AG09309 (cell line): Measurements from ENCODE around the gene GASK1A.

ENCODE experiments used
- DNase-seq: peaks from one replicate; pipeline ENCODE4 v3.0.0-alpha.2; 2010; ENCODE audit warnings: low read depth
- H3K4me3 ChIP-seq: 2 replicates; pipeline ENCODE4 v1.5.1; 2011; ENCODE audit warnings: mild to moderate bottlenecking, low read depth, low read length, moderate library complexity; ENCODE audit not compliant: control insufficient read depth
- CTCF ChIP-seq: IDR thresholded peaks from 2 replicates; pipeline ENCODE4 v1.5.1; 2011; ENCODE audit warnings: mild to moderate bottlenecking, low read depth, low read length, inconsistent platforms; ENCODE audit not compliant: insufficient read depth, control insufficient read depth; ENCODE audit errors: missing control alignments

The GASK1A gene

GRCh38 chr3:43048470-43048869, 69.4 kb downstream of the GASK1A start:
- no peak for TF ChIP-seq CTCF
- no peak for DNase-seq
- H3K4me3 ChIP-seq, result no peak overlapping the region

GRCh38 chr3:43053291-43053690, 74.2 kb downstream of the GASK1A start:
- H3K4me3 ChIP-seq, result no peak overlapping the region
- DNase-seq, result no peak
- TF ChIP-seq CTCF, result no peak

- TF ChIP-seq CTCF, result no peak
- no peak for DNase-seq
- H3K4me3 ChIP-seq, result no peak overlapping the region
Observed at GRCh38 chr3:43054754-43055153, 75.6 kb downstream of the GASK1A start.

- TF ChIP-seq CTCF, result no peak
Observed at GRCh38 chr3:43055393-43055792, 76.3 kb downstream of the GASK1A start.

GRCh38 chr3:43055806-43056770, 77.0 kb downstream of the GASK1A start:
- TF ChIP-seq CTCF, result no peak
- no peak overlapping the region for H3K4me3 ChIP-seq
- DNase-seq, result no peak

More at GRCh38 chr3:43055393-43055792, 76.3 kb downstream of the GASK1A start:
- no peak overlapping the region for H3K4me3 ChIP-seq
- DNase-seq, result no peak

GRCh38 chr3:43059456-43059855, 80.3 kb downstream of the GASK1A start:
- H3K4me3 ChIP-seq, result no peak overlapping the region
- DNase-seq, result no peak
- TF ChIP-seq CTCF, result no peak
